Measurements from ENCODE around the gene NFATC2IP. TPM values are rescaled to one million over a fixed set of nuclear protein-coding genes. Genes with fewer than 3 reads are reported as not detected.

Gene NFATC2IP
- total RNA-seq, 1 donor from 2014 or later = 36.3 TPM

- intact Hi-C loops (cut with DNase I) = no loop called here
Observed at GRCh38 chr16:28913946-28914724, 36.6 kb upstream of the NFATC2IP start.

GRCh38 chr16:28915181-28915580 is 35.6 kb upstream of the NFATC2IP start:
- intact Hi-C loops (cut with DNase I) = no loop called here
- ATAC-seq (no peak), DNase-seq (no peak)
- no peak for TF ChIP-seq CTCF (IDR thresholded peaks at IDR 0.05)
- Histone ChIP-seq H3K36me3 (peaks cover 73% of the 10 kb centered on the region), H3K27ac (no peak overlapping the region), H3K4me1 (no peaks in the 10 kb centered on the region), H3K27me3 (no peaks in the 10 kb centered on the region), H3K4me3 (no peak overlapping the region), H3K9me3 (no peaks in the 10 kb centered on the region)

More at GRCh38 chr16:28913946-28914724, 36.6 kb upstream of the NFATC2IP start:
- DNase-seq (no peak), ATAC-seq (no peak)
- H3K9me3 ChIP-seq = no peaks in the 10 kb centered on the region
- no peak overlapping the region for H3K4me3 ChIP-seq
- peaks cover 69% of the 10 kb centered on the region for H3K36me3 ChIP-seq
- TF ChIP-seq CTCF (IDR thresholded peaks at IDR 0.05) = no peak
- H3K4me1 ChIP-seq = no peaks in the 10 kb centered on the region
- no peaks in the 10 kb centered on the region for H3K27me3 ChIP-seq
- H3K27ac ChIP-seq = no peak overlapping the region

GRCh38 chr16:28917095-28917494 is 33.6 kb upstream of the NFATC2IP start:
- intact Hi-C loops (cut with DNase I) = no loop called here
- Histone ChIP-seq H3K36me3 (peaks cover 70% of the 10 kb centered on the region), H3K9me3 (no peaks in the 10 kb centered on the region), H3K27me3 (no peaks in the 10 kb centered on the region), H3K4me1 (no peaks in the 10 kb centered on the region), H3K27ac (no peak overlapping the region), H3K4me3 (no peak overlapping the region)
- no peak for DNase-seq
- no peak for ATAC-seq
- TF ChIP-seq CTCF (IDR thresholded peaks at IDR 0.05) = no peak

- Histone ChIP-seq H3K4me3 (no peak overlapping the region), H3K27me3 (no peaks in the 10 kb centered on the region), H3K9me3 (no peaks in the 10 kb centered on the region), H3K27ac (no peak overlapping the region), H3K36me3 (peaks cover 59% of the 10 kb centered on the region), H3K4me1 (no peaks in the 10 kb centered on the region)
- TF ChIP-seq CTCF (IDR thresholded peaks at IDR 0.05) = no peak
- intact Hi-C loops (cut with DNase I) = no loop called here
- no peak for DNase-seq
- ATAC-seq = no peak
Observed at GRCh38 chr16:28918698-28919097, 32.0 kb upstream of the NFATC2IP start.

- Histone ChIP-seq H3K27ac (peak overlapping the region; percentile 96), H3K4me3 (no peak overlapping the region), H3K9me3 (no peaks in the 10 kb centered on the region), H3K36me3 (peaks cover 17% of the 10 kb centered on the region), H3K4me1 (peaks cover 7% of the 10 kb centered on the region), H3K27me3 (no peaks in the 10 kb centered on the region)
- intact Hi-C loops (cut with DNase I) = loop anchor here (10.0 kb wide), 1 partner anchor 48 kb away; the partner anchor contains the start of gene ATP2A1
- no peak for ATAC-seq
- DNase-seq = no peak
- TF ChIP-seq CTCF (IDR thresholded peaks at IDR 0.05) = no peak
Observed at GRCh38 chr16:28923231-28923587, 27.5 kb upstream of the NFATC2IP start.
